ENCODE data around the gene SF3B5.
"Not testable (repeated sequence)": the region's sequence is repeated elsewhere in the genome, so short reads cannot be mapped to it uniquely, and the experiment has no call there.

Gene SF3B5

GRCh38 chr6:144095134-144096002 is at the start of gene SF3B5:
SF3B5 (minus strand) TSS chr6:144095573; CDS start chr6:144095497, 76 bp downstream.
- peak; percentile 98 for DNase-seq (ENCODE audit: low spot score)

DNA sequence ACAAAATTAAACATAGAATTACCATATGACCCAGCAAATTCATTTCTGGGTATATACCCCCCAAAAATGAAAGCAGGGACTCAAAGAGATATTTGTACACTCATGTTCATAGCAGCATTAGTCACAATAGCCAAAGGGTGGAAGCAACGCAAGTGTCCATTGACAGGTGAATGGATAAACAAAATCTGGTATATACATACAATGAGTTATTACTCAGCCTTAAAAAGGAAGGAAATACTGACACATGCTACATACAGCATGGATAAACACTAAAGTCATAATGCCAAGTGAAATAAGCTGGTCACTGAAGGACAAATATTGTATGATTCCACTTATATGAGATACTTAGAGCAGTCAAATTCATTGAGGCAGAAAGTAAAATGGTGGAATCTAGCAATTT is 49.6 kb upstream of the SF3B5 start:
- no peak for DNase-seq (ENCODE audit: low spot score)

- DNase-seq (ENCODE audit: low spot score): no peak
Observed at GRCh38 chr6:144143878-144144277, 48.5 kb upstream of the SF3B5 start.

DNA sequence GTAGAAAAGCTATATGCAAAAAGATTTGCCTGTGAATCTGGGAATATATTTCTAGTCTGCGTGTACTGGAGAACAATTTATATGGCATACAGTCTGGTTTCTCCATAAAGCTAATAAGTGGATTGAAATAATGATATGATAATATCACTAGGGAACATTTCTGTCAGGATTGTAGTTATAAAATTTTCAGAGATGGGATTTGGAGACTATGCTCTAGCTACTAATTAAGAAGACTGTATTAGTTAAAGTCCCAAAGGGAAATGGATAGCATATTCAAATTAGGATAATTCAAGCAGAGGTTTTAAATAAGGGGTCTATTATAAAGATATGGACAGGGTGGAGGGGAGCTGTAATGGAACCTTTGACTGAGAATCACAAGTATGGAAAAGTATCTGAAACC is 47.7 kb upstream of the SF3B5 start:
- no peak for DNase-seq (ENCODE audit: low spot score)

DNA sequence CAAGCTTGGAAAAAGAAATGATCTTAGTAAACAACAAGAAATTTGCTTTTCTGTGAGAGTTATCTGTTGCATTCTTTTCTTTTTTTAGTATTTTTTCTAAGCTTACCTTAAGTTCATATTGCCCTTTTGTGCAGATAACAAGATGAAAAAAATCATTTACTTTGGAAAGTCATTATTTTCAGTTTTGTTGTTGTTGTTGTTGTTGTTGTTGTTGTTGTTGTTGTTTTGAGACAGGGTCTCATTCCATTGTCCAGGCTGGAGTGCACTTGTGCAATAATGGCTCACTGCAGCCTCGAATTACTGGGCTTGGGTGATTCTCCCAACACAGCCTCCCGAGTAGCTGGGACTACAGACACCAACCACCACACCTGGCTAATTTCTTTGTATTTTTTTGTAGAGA is 46.1 kb upstream of the SF3B5 start:
- no peak for DNase-seq (ENCODE audit: low spot score)

GRCh38 chr6:144140867-144141266 is 45.5 kb upstream of the SF3B5 start:
- no peak for DNase-seq (ENCODE audit: low spot score)

GRCh38 chr6:144139817-144140216 is 44.4 kb upstream of the SF3B5 start:
- DNase-seq (ENCODE audit: low spot score): no peak

GRCh38 chr6:144138542-144138941 is 43.2 kb upstream of the SF3B5 start:
- no peak for DNase-seq (ENCODE audit: low spot score)

- DNase-seq (ENCODE audit: low spot score): no peak
Observed at GRCh38 chr6:144134737-144135136, 39.4 kb upstream of the SF3B5 start.

- DNase-seq (ENCODE audit: low spot score): no peak
Observed at GRCh38 chr6:144134176-144134575, 38.8 kb upstream of the SF3B5 start.

DNA sequence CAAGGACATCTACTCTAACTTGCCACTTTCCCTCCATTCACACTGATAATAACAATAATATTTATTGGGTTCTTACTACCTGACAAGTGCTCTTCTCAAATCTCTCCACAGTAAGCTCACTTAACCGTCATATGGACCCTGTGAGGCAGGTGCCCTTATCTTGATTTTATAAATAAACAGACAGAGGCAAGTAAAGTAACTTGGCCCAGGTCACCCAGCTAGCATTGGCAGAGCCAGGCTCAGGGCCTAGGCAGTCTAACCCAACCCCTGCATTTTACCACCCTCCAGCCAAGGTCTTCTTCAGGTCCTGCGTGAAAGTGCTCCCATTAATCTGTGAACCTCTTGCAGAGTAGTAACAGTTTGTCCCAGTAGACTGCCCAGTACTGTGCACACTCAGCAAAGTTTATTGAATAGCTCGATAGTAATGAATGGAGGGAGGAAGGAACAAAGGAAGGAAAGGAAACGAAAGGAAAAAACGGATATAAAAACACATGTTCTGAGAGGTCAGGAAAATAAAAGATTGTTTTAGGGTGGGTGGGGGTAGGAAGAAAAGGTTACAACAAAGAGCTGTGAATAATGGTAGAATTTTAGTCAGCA is 38.0 kb upstream of the SF3B5 start:
- DNase-seq (ENCODE audit: low spot score): no peak

GRCh38 chr6:144132167-144132690 is 36.9 kb upstream of the SF3B5 start:
- not testable (repeated sequence) for DNase-seq (ENCODE audit: low spot score)

DNA sequence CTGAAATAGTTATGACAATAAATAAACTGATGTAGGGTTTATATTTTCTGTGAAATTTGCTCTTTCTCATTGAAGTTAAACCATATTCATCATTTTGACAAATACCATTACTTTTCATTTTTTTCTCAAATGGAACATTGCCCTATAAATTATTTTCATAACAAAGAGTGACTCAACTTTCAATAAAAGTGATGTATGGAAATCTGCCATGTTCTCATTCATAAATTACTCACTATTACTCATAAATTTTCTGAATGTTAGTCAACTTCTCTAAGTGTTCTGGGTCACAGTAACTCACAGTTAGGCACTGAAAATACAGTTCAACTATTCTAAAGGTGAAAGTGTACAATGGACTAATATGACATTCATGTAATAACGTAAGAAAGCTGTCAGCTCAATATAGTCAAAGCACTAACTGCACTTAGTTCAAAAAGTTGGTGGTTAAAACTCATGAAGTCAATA is 35.9 kb upstream of the SF3B5 start:
- DNase-seq (ENCODE audit: low spot score): no peak

DNA sequence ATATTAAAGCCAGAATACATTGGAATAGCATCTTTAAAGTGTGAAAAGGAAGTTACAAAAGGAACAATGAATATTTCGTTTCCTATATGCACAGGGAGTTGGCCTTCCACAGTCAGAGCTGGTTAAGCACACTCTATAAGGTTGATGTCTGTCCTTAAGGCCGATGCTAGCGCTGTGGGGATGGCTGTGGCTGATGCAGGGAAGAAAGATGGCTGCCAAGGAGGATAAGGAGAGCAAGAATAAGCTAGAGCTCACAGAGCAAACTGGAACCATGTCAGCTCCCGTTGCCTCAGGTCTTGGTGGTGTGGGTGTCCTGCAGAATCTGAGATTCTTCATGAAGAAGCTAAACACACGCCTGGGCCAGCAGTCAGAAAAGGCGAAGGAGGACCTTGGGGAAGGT is 34.1 kb upstream of the SF3B5 start:
- DNase-seq (ENCODE audit: low spot score): no peak

GRCh38 chr6:144127097-144127496 is 31.7 kb upstream of the SF3B5 start:
- no peak for DNase-seq (ENCODE audit: low spot score)

DNA sequence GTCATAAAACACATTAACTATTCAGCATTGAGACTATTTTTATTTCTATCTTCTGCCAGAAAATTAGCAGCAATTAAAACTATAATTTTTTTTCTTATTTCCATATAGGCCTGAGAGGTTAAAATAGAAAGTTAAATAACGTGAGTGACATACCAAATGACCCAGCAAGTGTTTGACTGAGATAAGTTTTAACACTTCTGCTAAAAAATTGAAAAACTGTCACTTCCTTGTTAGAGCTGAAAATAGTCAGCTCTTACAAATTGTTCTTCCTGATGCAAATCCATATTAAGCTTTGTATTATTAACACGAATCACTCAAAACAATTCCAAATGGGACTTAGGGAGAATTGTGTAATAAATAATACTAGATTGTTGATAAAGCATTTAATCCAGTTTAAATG is 28.5 kb upstream of the SF3B5 start:
- DNase-seq (ENCODE audit: low spot score): no peak

DNA sequence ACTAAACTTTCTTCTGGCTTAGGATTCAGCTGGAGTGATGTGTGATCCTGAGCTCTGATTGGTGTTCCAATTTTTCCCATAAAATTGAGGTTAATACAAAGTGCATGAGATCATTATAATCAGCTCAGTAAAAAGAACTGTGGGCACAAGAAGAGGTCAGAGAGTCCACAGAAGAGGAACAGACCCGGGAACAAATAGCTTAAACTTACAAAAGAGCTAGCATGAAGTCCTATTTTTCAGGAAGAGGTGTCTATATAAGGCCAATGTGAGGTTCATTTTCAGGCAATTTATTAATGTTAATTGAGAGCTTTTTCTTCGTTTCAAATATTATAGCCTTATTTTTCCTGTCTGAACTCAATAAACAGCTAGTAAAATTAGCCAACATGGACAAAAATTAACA is 28.0 kb upstream of the SF3B5 start:
- no peak for DNase-seq (ENCODE audit: low spot score)

GRCh38 chr6:144122861-144123260 is 27.5 kb upstream of the SF3B5 start:
- DNase-seq (ENCODE audit: low spot score): no peak

- no peak for DNase-seq (ENCODE audit: low spot score)
Observed at GRCh38 chr6:144119376-144119775, 24.0 kb upstream of the SF3B5 start.

- no peak for DNase-seq (ENCODE audit: low spot score)
Observed at GRCh38 chr6:144115219-144115618, 19.8 kb upstream of the SF3B5 start.

DNA sequence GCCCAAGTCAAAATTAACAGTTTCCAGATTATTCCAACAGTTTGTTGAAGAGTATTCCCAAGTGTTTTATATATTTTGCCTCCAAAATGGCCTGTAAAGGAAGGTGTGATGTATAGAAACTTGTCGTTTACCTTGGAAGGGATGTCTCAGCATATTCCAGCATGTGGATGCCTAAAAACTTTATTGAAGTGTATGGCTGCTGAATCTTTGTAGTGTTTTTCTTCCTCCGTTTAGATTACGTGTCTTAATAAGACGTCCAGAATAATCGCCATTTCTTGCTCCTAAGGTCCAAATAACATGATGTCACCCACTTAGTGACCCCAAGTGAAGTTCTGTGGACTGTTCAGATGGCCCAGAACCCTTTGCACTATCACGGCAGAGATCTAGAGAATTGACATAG is 18.0 kb upstream of the SF3B5 start:
- DNase-seq (ENCODE audit: low spot score): no peak

DNA sequence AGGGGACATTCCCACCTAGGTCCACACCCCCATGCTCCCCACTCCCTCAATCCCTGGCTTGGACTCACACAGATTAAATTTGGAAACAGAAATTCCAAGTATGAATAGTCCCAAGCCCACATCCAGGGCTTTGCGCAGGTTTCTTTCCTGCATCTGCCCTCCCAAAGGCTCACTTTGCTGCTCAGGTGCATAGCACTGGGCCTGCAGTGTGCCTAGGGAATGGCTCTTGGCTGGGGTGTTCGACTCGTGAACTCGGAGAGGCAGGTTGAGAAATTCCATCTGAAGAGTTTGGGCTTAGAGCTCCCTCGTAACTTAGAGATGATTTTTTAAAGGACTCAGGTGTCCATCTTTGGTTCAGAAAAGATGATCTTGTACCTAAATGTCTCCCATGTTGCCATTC is 14.8 kb upstream of the SF3B5 start:
- DNase-seq (ENCODE audit: low spot score): no peak

- DNase-seq (ENCODE audit: low spot score): no peak
Observed at GRCh38 chr6:144106206-144106605, 10.8 kb upstream of the SF3B5 start.
